Liver (tissue), 9 donors: ENCODE data around the gene GABARAP. TPM values are rescaled to one million over a fixed set of nuclear protein-coding genes. Genes with fewer than 3 reads are reported as not detected.

Experiments used
- DNase-seq: peaks from one replicate; pipeline ENCODE4 v3.0.0-alpha.2; 2017; ENCODE audit warnings: low spot score
- H3K27ac ChIP-seq, 2 donors: one replicate each; pipeline ENCODE4 v1.7.0; 2013; ENCODE audit warnings: inconsistent platforms in 2 of 2, low read length in 2 of 2, control low read depth in 1 of 2, low read depth in 1 of 2, mild to moderate bottlenecking in 1 of 2
- H3K27me3 ChIP-seq, 4 donors: one replicate each; pipeline versions ENCODE4 v1.6.1 to v1.7.0; 2013; ENCODE audit warnings: low read length in 3 of 4, inconsistent platforms in 1 of 4, mild to moderate bottlenecking in 1 of 4, moderate library complexity in 1 of 4; ENCODE audit not compliant: control insufficient read depth in 4 of 4, insufficient read depth in 4 of 4
- H3K36me3 ChIP-seq, 4 donors: one replicate each; pipeline versions ENCODE4 v1.6.1 to v1.7.0; 2013; ENCODE audit warnings: low read length in 3 of 4, mild to moderate bottlenecking in 3 of 4, low read depth in 1 of 4, moderate library complexity in 1 of 4; ENCODE audit not compliant: control insufficient read depth in 4 of 4, insufficient read depth in 3 of 4
- H3K4me1 ChIP-seq, 4 donors: one replicate each; pipeline versions ENCODE4 v1.6.1 to v1.7.0; 2013; ENCODE audit warnings: low read length in 3 of 4, mild to moderate bottlenecking in 3 of 4, moderate library complexity in 1 of 4; ENCODE audit not compliant: control insufficient read depth in 4 of 4, insufficient read depth in 4 of 4
- H3K4me3 ChIP-seq, 3 donors: one replicate each; pipeline versions ENCODE4 v1.6.1 to v1.7.0; 2013; ENCODE audit warnings: low read length in 3 of 3, control low read depth in 1 of 3, low read depth in 1 of 3, mild to moderate bottlenecking in 1 of 3
- H3K9ac ChIP-seq, 2 donors: one replicate each; pipeline ENCODE4 v1.7.0; 2013; ENCODE audit warnings: low read length in 2 of 2, mild to moderate bottlenecking in 2 of 2, moderate library complexity in 2 of 2, control low read depth in 1 of 2, low read depth in 1 of 2
- H3K9me3 ChIP-seq, 4 donors: one replicate each; pipeline versions ENCODE4 v1.6.1 to v1.7.0; 2013; ENCODE audit warnings: low read length in 3 of 4; ENCODE audit not compliant: control insufficient read depth in 4 of 4
- ATF3 ChIP-seq: IDR thresholded peaks from 2 replicates; pipeline ENCODE4 v1.6.1; 2016; ENCODE audit warnings: antibody characterized with exemption
- CTCF ChIP-seq: fragments of 150-350 bp; IDR thresholded peaks from 2 replicates; pipeline ENCODE4 v1.5.1; 2017; ENCODE audit warnings: improper control_type of control experiment, low read depth, low read length; ENCODE audit not compliant: missing input control
- EGR1 ChIP-seq, 2 donors: IDR thresholded peaks; 2 replicates each; pipeline ENCODE4 v1.6.1; 2016 to 2018; ENCODE audit warnings: antibody characterized with exemption in 2 of 2, low read depth in 2 of 2
- FOXA1 ChIP-seq: IDR thresholded peaks from 2 replicates; pipeline ENCODE4 v1.6.1; 2016; ENCODE audit warnings: antibody characterized with exemption
- FOXA2 ChIP-seq: IDR thresholded peaks from 2 replicates; pipeline ENCODE4 v1.6.1; 2016; ENCODE audit warnings: antibody characterized with exemption
- GABPA ChIP-seq, 2 donors: IDR thresholded peaks in 1 of 2; conservative IDR thresholded peaks in 1 of 2; 2 replicates each; pipeline ENCODE4 v1.6.1; 2016; ENCODE audit warnings: antibody characterized with exemption in 2 of 2, mild to moderate bottlenecking in 1 of 2, moderate library complexity in 1 of 2
- HNF4A ChIP-seq, 2 donors: conservative IDR thresholded peaks; 2 replicates each; pipeline ENCODE4 v1.6.1; 2016; ENCODE audit warnings: antibody characterized with exemption in 2 of 2, mild to moderate bottlenecking in 2 of 2
- HNF4G ChIP-seq: IDR thresholded peaks from 2 replicates; pipeline ENCODE4 v1.6.1; 2016; ENCODE audit warnings: antibody characterized with exemption
- JUND ChIP-seq, 2 donors: IDR thresholded peaks; 2 replicates each; pipeline ENCODE4 v1.6.1; 2016; ENCODE audit warnings: antibody characterized with exemption in 2 of 2
- MAX ChIP-seq: IDR thresholded peaks from 2 replicates; pipeline ENCODE4 v1.6.1; 2016; ENCODE audit warnings: antibody characterized with exemption
- NR2F2 ChIP-seq: IDR thresholded peaks from 2 replicates; pipeline ENCODE4 v1.6.1; 2016; ENCODE audit warnings: antibody characterized with exemption
- RAD21 ChIP-seq, 2 donors: IDR thresholded peaks; 2 replicates each; pipeline ENCODE4 v1.6.1; 2016; ENCODE audit warnings: antibody characterized with exemption in 2 of 2, mild to moderate bottlenecking in 2 of 2
- RXRA ChIP-seq, 2 donors: IDR thresholded peaks; 2 replicates each; pipeline ENCODE4 v1.6.1; 2017 to 2018; ENCODE audit warnings: antibody characterized with exemption in 2 of 2, mild to moderate bottlenecking in 1 of 2
- SP1 ChIP-seq: IDR thresholded peaks from 2 replicates; pipeline ENCODE4 v1.6.1; 2018; ENCODE audit warnings: antibody characterized with exemption, mild to moderate bottlenecking
- TAF1 ChIP-seq: conservative IDR thresholded peaks from 2 replicates; pipeline ENCODE4 v1.6.1; 2016; ENCODE audit warnings: antibody characterized with exemption, mild to moderate bottlenecking
- YY1 ChIP-seq: IDR thresholded peaks from 2 replicates; pipeline ENCODE4 v1.6.1; 2016; ENCODE audit warnings: antibody characterized with exemption, mild to moderate bottlenecking
- WGBS: extraction: QIAGEN DNeasy Blood & Tissue Kit; methylation state at CpG from one replicate; pipeline ENCODE4 v1.1.7; 2013; 5-methylcytosine and 5-hydroxymethylcytosine counted together
- polyA plus RNA-seq, 2 donors: library from polyadenylated mRNA; stranded (reverse) in 1 of 2; unstranded in 1 of 2; fragments of 200-250 nt in 1 of 2; fragments of >200 nt in 1 of 2; fragmentation: Nextera tagmentation in 1 of 2; extraction: Ambion mirVana in 1 of 2; gene quantifications; one replicate each; pipeline versions ENCODE4 v1.2.1 to v1.2.3, GENCODE V29; 2013 to 2015
- total RNA-seq, 2 donors: library from RNA; depleted of rRNA; stranded (reverse); fragments of >200 nt; gene quantifications; one replicate each; pipeline ENCODE4 v1.2.3, GENCODE V29; 2014
- TF ChIP-seq, protein P1 (sequence below): IDR thresholded peaks from 2 replicates; pipeline ENCODE4 v1.6.1; 2016; ENCODE audit warnings: antibody characterized with exemption, mild to moderate bottlenecking
- donor health status: healthy.
- donor health status: healthy.
- donor health status: healthy.
- donor health status: healthy.
- donor health status: healthy.

The GABARAP gene
- total and polyA plus RNA-seq, 4 donors: 74.4 to 489 (median 205) TPM

DNA sequence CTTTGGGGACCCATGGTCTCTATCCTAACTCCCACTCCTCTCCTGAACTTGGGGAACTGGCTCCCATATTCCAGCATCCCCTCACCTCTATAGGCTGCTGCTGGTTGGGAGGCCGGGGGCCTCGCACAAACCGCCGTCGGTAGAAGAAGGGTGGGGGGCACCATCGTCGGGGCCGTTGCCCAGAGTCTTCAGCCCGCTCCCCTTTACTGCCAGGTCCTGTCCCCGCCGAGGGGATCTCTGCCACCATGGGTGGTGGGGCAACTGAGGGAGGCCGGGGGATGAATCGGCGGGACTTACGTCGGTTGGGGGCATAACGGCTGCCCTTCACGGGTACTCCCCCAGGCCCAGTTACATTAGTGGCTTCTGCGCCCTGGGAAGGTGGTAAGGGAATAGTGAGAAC lies 47.9 kb upstream of the GABARAP start:
- Histone ChIP-seq H3K27me3 (no peaks in the 10 kb centered on the region), H3K9ac (no peak overlapping the region), H3K4me3 (no peak overlapping the region), H3K27ac (no peak overlapping the region), H3K4me1 (peaks cover 6 to 15% (median 11%) of the 10 kb centered on the region in 4 donors), H3K36me3 (no peaks in the 10 kb centered on the region), H3K9me3 (no peaks in the 10 kb centered on the region)
- DNase-seq: no peak
- 94% methylated on average over 19 of the region's 19 CpGs for WGBS
- TF ChIP-seq GABPA (IDR thresholded peaks at IDR 0.05 in 1 of 2, conservative IDR thresholded peaks at IDR 0.05 in 1 of 2) (no peak), ATF3 (no peak), FOXA2 (no peak), SP1 (no peak), CTCF (no peak), HNF4A (conservative IDR thresholded peaks at IDR 0.05) (no peak), FOXA1 (no peak), RAD21 (IDR thresholded peaks at IDR 0.05) (no peak), HNF4G (no peak), TAF1 (no peak), RXRA (IDR thresholded peaks at IDR 0.05) (no peak), NR2F2 (no peak), MAX (no peak), JUND (IDR thresholded peaks at IDR 0.05) (no peak), EGR1 (IDR thresholded peaks at IDR 0.05; ENCODE audit: low read depth in 2 of 2) (no peak), YY1 (no peak)
- TF ChIP-seq, protein P1, sequence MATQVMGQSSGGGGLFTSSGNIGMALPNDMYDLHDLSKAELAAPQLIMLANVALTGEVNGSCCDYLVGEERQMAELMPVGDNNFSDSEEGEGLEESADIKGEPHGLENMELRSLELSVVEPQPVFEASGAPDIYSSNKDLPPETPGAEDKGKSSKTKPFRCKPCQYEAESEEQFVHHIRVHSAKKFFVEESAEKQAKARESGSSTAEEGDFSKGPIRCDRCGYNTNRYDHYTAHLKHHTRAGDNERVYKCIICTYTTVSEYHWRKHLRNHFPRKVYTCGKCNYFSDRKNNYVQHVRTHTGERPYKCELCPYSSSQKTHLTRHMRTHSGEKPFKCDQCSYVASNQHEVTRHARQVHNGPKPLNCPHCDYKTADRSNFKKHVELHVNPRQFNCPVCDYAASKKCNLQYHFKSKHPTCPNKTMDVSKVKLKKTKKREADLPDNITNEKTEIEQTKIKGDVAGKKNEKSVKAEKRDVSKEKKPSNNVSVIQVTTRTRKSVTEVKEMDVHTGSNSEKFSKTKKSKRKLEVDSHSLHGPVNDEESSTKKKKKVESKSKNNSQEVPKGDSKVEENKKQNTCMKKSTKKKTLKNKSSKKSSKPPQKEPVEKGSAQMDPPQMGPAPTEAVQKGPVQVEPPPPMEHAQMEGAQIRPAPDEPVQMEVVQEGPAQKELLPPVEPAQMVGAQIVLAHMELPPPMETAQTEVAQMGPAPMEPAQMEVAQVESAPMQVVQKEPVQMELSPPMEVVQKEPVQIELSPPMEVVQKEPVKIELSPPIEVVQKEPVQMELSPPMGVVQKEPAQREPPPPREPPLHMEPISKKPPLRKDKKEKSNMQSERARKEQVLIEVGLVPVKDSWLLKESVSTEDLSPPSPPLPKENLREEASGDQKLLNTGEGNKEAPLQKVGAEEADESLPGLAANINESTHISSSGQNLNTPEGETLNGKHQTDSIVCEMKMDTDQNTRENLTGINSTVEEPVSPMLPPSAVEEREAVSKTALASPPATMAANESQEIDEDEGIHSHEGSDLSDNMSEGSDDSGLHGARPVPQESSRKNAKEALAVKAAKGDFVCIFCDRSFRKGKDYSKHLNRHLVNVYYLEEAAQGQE: no peak

DNA sequence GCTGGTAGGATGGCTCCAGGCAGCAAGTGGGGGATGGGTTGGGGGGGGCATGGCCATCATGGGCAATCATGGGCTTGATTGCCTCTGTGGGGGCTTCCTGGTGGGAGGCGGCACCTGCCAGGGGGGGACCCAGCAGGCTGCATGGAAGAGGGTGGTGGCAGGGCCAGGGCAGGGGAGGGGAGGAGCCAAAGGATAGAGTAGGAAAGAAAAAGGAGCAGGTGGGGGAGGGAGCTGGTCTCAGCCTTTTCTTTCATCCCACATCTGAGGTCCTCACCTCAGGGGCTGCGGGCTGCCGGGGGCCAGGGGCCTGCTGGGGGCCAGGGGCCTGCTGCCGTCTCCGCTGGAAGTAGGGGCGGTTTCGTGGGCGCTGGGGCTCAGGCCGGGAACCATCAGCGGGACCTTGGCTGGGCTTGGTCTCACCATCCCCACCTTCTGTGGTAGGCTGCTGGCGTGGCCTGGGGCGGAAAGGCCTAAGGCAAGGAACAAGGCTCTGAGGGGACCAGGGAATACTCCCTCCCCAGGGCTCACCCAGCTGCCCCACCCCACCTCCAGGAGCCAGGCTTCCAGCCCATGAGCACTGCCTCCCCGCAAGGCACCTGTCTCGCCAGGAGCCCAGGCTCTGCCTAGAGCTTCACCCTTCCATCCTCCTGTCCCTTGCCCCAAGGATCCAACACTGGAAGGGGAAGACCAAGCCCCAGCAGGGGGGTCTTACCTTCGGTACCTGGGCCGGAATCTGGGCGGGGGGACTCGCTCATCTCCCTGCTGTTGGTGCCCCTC lies 47.2 kb upstream of the GABARAP start:
- no peak for DNase-seq
- no peak overlapping the region for H3K9ac ChIP-seq
- H3K27me3 ChIP-seq: no peaks in the 10 kb centered on the region
- peaks cover 2 to 10% (median 7%) of the 10 kb centered on the region in 4 donors for H3K4me1 ChIP-seq
- no peak overlapping the region for H3K27ac ChIP-seq
- H3K4me3 ChIP-seq: no peak overlapping the region
- H3K36me3 ChIP-seq: no peaks in the 10 kb centered on the region
- TF ChIP-seq RXRA (IDR thresholded peaks at IDR 0.05) (no peak), RAD21 (IDR thresholded peaks at IDR 0.05) (no peak), MAX (no peak), NR2F2 (no peak), HNF4A (conservative IDR thresholded peaks at IDR 0.05) (no peak), YY1 (no peak), EGR1 (IDR thresholded peaks at IDR 0.05; ENCODE audit: low read depth in 2 of 2) (no peak), FOXA1 (no peak)
- WGBS: 88% methylated on average over 18 of the region's 18 CpGs
- H3K9me3 ChIP-seq: no peaks in the 10 kb centered on the region
